HepG2 (cell line): ENCODE results near the gene CHCHD6. TPM values are rescaled to one million over a fixed set of nuclear protein-coding genes. Genes with fewer than 3 reads are reported as not detected.

Source experiments
- ATAC-seq: fragments of 200-7000 bp; cut with Tn5 transposase; 3 replicates; pipeline ENCODE4 v1.9.1; 2020; ENCODE audit warnings: mild to moderate bottlenecking, moderate library complexity
- BruUV-seq: library from RNA; stranded (reverse); fragments of 400-500 nt; replicated peaks from 2 replicates; lab custom pipeline; 2021; lab: Mats Ljungman, UMichigan
- CTCF ChIA-PET: fragments of 300-600 bp; formaldehyde crosslinking; extraction: SDS; loops from one replicate; lab custom pipeline; 2021; ENCODE audit warnings: low total read pairs, inconsistent platforms, low intra/inter-chr PET ratio; lab: Yijun Ruan, JAX
- POLR2A ChIA-PET: fragments of 350-600 bp; sonication (Branson Sonifier 250); formaldehyde crosslinking; loops from one replicate; lab custom pipeline; 2020; ENCODE audit warnings: antibody characterized with exemption, inconsistent platforms; lab: Yijun Ruan, JAX
- DNase-seq: peaks from one replicate; pipeline ENCODE4 v3.0.0-alpha.2; 2015; ENCODE audit warnings: low spot score
- FAIRE-seq: peaks from 3 replicates; lab custom pipeline; 2011; peaks lifted over from hg19 to GRCh38; lab: Jason Lieb, UNC
- H2AFZ ChIP-seq: one replicate; pipeline ENCODE4 v1.6.1; 2011; ENCODE audit warnings: low read length, inconsistent platforms
- H3K27ac ChIP-seq: fragments of 300-600 bp; 3 replicates; pipeline ENCODE4 v1.8.0; 2011; ENCODE audit warnings: mixed run types, mild to moderate bottlenecking, mixed read lengths, low read length, inconsistent platforms; ENCODE audit not compliant: insufficient read depth; ENCODE audit errors: extremely low read length
- H3K27me3 ChIP-seq, 2 experiments: fragments of 200-600 bp in 1 of 2; 2 replicates in 1 of 2; 3 replicates in 1 of 2; pipeline versions ENCODE4 v1.6.0 to v1.8.0; 2011; ENCODE audit warnings: low read length in 2 of 2, mild to moderate bottlenecking in 2 of 2, moderate library complexity in 2 of 2, inconsistent platforms in 1 of 2; ENCODE audit not compliant: insufficient read depth in 2 of 2, control insufficient read depth in 1 of 2
- H3K36me3 ChIP-seq, 2 experiments: fragments of 200-600 bp in 1 of 2; replicated peaks in 1 of 2; 2 replicates in 1 of 2; 3 replicates in 1 of 2; pipeline versions ENCODE4 v1.5.1 to v1.8.0; 2011; ENCODE audit warnings: low read length in 2 of 2, inconsistent platforms in 1 of 2; ENCODE audit not compliant: insufficient read depth in 2 of 2, control insufficient read depth in 1 of 2
- H3K4me1 ChIP-seq: 2 replicates; pipeline ENCODE4 v1.5.1; 2012; ENCODE audit warnings: low read length, inconsistent platforms; ENCODE audit not compliant: insufficient read depth
- H3K4me2 ChIP-seq: 2 replicates; pipeline ENCODE4 v1.6.0; 2011; ENCODE audit warnings: low read depth, low read length, inconsistent platforms
- H3K4me3 ChIP-seq, 3 experiments: fragments of 200-600 bp in 1 of 3; sonication (generic), shearing (Covaris generic) in 1 of 3; replicated peaks in 1 of 3; 2 replicates each; pipeline ENCODE4 v1.5.1; 2011 to 2016; ENCODE audit warnings: low read length in 3 of 3, inconsistent platforms in 2 of 3, low read depth in 2 of 3, mild to moderate bottlenecking in 2 of 3, control low read depth in 1 of 3, mixed read lengths in 1 of 3; ENCODE audit not compliant: insufficient read depth in 1 of 3
- H3K79me2 ChIP-seq: one replicate; pipeline ENCODE4 v1.6.1; 2011; ENCODE audit warnings: low read length, inconsistent platforms; ENCODE audit not compliant: insufficient read depth
- H3K9ac ChIP-seq: 2 replicates; pipeline ENCODE4 v1.6.0; 2011; ENCODE audit warnings: mild to moderate bottlenecking, low read depth, low read length, inconsistent platforms; ENCODE audit not compliant: insufficient read depth
- H3K9me3 ChIP-seq: 2 replicates; pipeline ENCODE4 v1.5.1; 2012; ENCODE audit warnings: mild to moderate bottlenecking, low read length
- H4K20me1 ChIP-seq: 2 replicates; pipeline ENCODE4 v1.6.0; 2011; ENCODE audit warnings: inconsistent platforms, mild to moderate bottlenecking, low read length, moderate library complexity; ENCODE audit not compliant: insufficient read depth
- AGO2 ChIP-seq: fragments of 200-400 bp; formaldehyde crosslinking; optimal IDR thresholded peaks from 2 replicates; pipeline ENCODE3; 2017; ENCODE audit warnings: mild to moderate bottlenecking, low read depth, low read length, moderate library complexity
- EED ChIP-seq: sonication (generic); formaldehyde crosslinking; IDR thresholded peaks from 2 replicates; pipeline ENCODE4 v1.5.0; 2020; ENCODE audit warnings: mild to moderate bottlenecking, missing genetic modification reagents
- ERF ChIP-seq: IDR thresholded peaks from 2 replicates; pipeline ENCODE4 v1.6.1; 2018; ENCODE audit warnings: missing biosample characterization, missing genetic modification reagents
- PREB ChIP-seq: sonication (generic); formaldehyde crosslinking; IDR thresholded peaks from 2 replicates; pipeline ENCODE4 v1.4.0; 2020; ENCODE audit warnings: missing genetic modification reagents
- ZNF841 ChIP-seq: sonication (generic); formaldehyde crosslinking; IDR thresholded peaks from 2 replicates; pipeline ENCODE4 v1.8.1; 2023; ENCODE audit warnings: missing genetic modification reagents, borderline replicate concordance
- WGBS: methylation state at CpG from one replicate; pipeline ENCODE4 v1.1.6; 2017; ENCODE audit warnings: low lambda C conversion rate; 5-methylcytosine and 5-hydroxymethylcytosine counted together
- in situ Hi-C: cut with HindIII; loops from 2 replicates; pipeline ENCODE4 v1.10.0; 2017; ENCODE audit warnings: low pct_unique_long_range_greater_than_20kb; ENCODE audit not compliant: extremely low pct_ligation_motif_present
- intact Hi-C: fragments of 100-400 bp; cut with micrococcal nuclease; formaldehyde crosslinking; loops from one replicate; pipeline ENCODE4 v1.10.0; 2022; ENCODE audit not compliant: unreplicated experiment
- polyA plus RNA-seq, 8 experiments: library from polyadenylated mRNA; depleted of rRNA in 3 of 8; stranded (reverse) in 7 of 8; unstranded in 1 of 8; fragments of >200 nt; fragmentation: Illumina TruSeq in 4 of 8; extraction: Trizol in 4 of 8; gene quantifications; 2 replicates each; pipeline versions ENCODE4 v1.2.1 to v1.2.3, GENCODE V29; 2011 to 2016; ENCODE audit warnings: low read depth in 4 of 8, missing spikeins in 1 of 8, mixed read lengths in 1 of 8; ENCODE audit not compliant: insufficient read depth in 1 of 8
- total RNA-seq, 5 experiments: library from RNA; depleted of rRNA; stranded (reverse); fragments of >200 nt; fragmentation: Illumina TruSeq; extraction: Trizol; gene quantifications; 2 replicates each; pipeline ENCODE4 v1.2.3, GENCODE V29; 2016; ENCODE audit warnings: low read depth in 1 of 5

The CHCHD6 gene
- total and polyA plus RNA-seq, 2 of the 13 experiments (the other 11 are each of a cell fraction or from before 2014, with no cell fraction given): 20.3 to 20.8 TPM

- POLR2A ChIA-PET: no interaction called here
- Histone ChIP-seq H3K9me3 (no peaks in the 10 kb centered on the region), H3K27ac (no peak overlapping the region), H4K20me1 (no peaks in the 10 kb centered on the region), H3K4me3 (no peak overlapping the region), H3K27me3 (no peaks in the 10 kb centered on the region), H3K9ac (no peak overlapping the region), H3K4me1 (no peaks in the 10 kb centered on the region), H3K36me3 (peaks cover 4 to 5% of the 10 kb centered on the region in 2 experiments; a peak in 1 of 5 replicates), H3K79me2 (no peaks in the 10 kb centered on the region), H3K4me2 (no peak overlapping the region), H2AFZ (no peak overlapping the region)
- no TSS peak for BruUV-seq
- WGBS: no CpG with 5 or more reads among the region's 32 CpGs
- CTCF ChIA-PET: no interaction called here
- FAIRE-seq: no peak
- no peak for ATAC-seq
- intact Hi-C loops (no loop called here), in situ Hi-C loops (no loop called here)
- DNase-seq: no peak
- TF ChIP-seq PREB (no peak), AGO2 (peak; percentile 58)
Observed at GRCh38 chr3:127004641-127005397, 300.8 kb downstream of the CHCHD6 start.

GRCh38 chr3:127005864-127006500, 301.9 kb downstream of the CHCHD6 start:
- ChIA-PET POLR2A (no interaction called here), CTCF (no interaction called here)
- no peak for ATAC-seq
- Histone ChIP-seq H3K9me3 (no peaks in the 10 kb centered on the region), H3K4me1 (no peaks in the 10 kb centered on the region), H3K27ac (no peak overlapping the region), H3K9ac (no peak overlapping the region), H3K27me3 (no peaks in the 10 kb centered on the region), H2AFZ (no peak overlapping the region), H3K79me2 (no peaks in the 10 kb centered on the region), H3K4me2 (no peak overlapping the region), H4K20me1 (no peaks in the 10 kb centered on the region), H3K36me3 (peaks cover 4 to 5% of the 10 kb centered on the region in 2 experiments; a peak in 1 of 5 replicates), H3K4me3 (no peak overlapping the region)
- intact Hi-C loops: no loop called here
- in situ Hi-C loops: no loop called here
- no peak for FAIRE-seq
- no TSS peak for BruUV-seq
- WGBS: 95% methylated on average over 8 of the region's 17 CpGs
- no peak for DNase-seq
- TF ChIP-seq AGO2: peak; percentile 35
- TF ChIP-seq ZNF841 (CRISPR knock-in tag): no peak
- TF ChIP-seq ERF (CRISPR knock-in tag): no peak
- TF ChIP-seq EED: 0 out of 2 replicates have a peak, but pooled peaks have one; percentile 38
